Testis (tissue), 2 donors: ENCODE data around the gene CLCN6.

ENCODE experiments used
- POLR2A ChIP-seq: fragments of 450-650 bp; IDR thresholded peaks from one replicate; pipeline ENCODE4 v1.6.1; 2017; ENCODE audit warnings: antibody characterized with exemption, mild to moderate bottlenecking, moderate library complexity
- TF ChIP-seq, protein P1 (sequence below), 3 experiments: fragments of 450-650 bp in 2 of 3; fragments of 200-600 bp in 1 of 3; sonication (generic) in 1 of 3; IDR thresholded peaks; one replicate each; pipeline ENCODE4 v1.5.1; 2016 to 2019; ENCODE audit warnings: antibody characterized with exemption in 3 of 3, mild to moderate bottlenecking in 2 of 3, moderate library complexity in 1 of 3

DNA sequence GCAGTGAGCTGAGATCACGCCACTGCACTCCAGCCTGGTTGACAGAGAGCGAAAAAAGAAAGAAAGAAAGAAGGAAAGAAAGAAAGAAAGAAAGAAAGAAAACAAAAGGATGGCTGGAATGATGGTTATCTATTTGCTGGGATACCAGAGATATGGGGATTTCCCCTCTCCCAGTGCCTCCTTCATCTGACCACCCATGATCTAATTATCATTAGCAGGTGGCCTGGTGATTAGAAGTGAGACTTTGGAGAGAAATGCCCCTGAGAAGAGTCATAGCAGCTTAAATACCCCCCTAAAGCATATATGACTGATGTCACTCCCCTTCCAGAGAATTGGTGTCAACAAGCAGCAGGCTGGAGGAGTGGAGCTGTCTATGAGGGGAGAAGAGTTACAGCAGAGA is 54.1 kb downstream of the CLCN6 start:
- TF ChIP-seq, protein P1, sequence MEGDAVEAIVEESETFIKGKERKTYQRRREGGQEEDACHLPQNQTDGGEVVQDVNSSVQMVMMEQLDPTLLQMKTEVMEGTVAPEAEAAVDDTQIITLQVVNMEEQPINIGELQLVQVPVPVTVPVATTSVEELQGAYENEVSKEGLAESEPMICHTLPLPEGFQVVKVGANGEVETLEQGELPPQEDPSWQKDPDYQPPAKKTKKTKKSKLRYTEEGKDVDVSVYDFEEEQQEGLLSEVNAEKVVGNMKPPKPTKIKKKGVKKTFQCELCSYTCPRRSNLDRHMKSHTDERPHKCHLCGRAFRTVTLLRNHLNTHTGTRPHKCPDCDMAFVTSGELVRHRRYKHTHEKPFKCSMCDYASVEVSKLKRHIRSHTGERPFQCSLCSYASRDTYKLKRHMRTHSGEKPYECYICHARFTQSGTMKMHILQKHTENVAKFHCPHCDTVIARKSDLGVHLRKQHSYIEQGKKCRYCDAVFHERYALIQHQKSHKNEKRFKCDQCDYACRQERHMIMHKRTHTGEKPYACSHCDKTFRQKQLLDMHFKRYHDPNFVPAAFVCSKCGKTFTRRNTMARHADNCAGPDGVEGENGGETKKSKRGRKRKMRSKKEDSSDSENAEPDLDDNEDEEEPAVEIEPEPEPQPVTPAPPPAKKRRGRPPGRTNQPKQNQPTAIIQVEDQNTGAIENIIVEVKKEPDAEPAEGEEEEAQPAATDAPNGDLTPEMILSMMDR (IDR thresholded peaks at IDR 0.05) = no peak
- TF ChIP-seq POLR2A = no peak
